WTC11 (cell line): ENCODE results near the gene YKT6. TPM values are rescaled to one million over a fixed set of nuclear protein-coding genes. Genes with fewer than 3 reads are reported as not detected.

ENCODE experiments used
- ATAC-seq: fragments of 200-7000 bp; cut with Tn5 transposase; 2 replicates; pipeline ENCODE4 v1.10.0; 2021; ENCODE audit warnings: mild to moderate bottlenecking, moderate library complexity
- CTCF ChIA-PET: fragments of 300-600 bp; sonication (Branson Sonifier 250); formaldehyde crosslinking; loops from one replicate; lab custom pipeline; 2021; ENCODE audit warnings: antibody characterized with exemption; lab: Charles Lee
- POLR2A ChIA-PET: fragments of 350-600 bp; sonication (Branson Sonifier 250); formaldehyde crosslinking; loops from one replicate; lab custom pipeline; 2021; ENCODE audit warnings: antibody characterized with exemption; lab: Charles Lee
- DNase-seq: peaks from one replicate; pipeline ENCODE4 v3.0.0; 2021; ENCODE audit warnings: low spot score
- H3K27ac Mint-ChIP-seq: 2 replicates; pipeline ENCODE4 v1.8.0; 2021; ENCODE audit warnings: mixed read lengths
- H3K27me3 Mint-ChIP-seq: 2 replicates; pipeline ENCODE4 v1.8.0; 2021; ENCODE audit warnings: low read depth, mild to moderate bottlenecking, moderate library complexity, mixed read lengths
- H3K36me3 Mint-ChIP-seq: 2 replicates; pipeline ENCODE4 v1.8.0; 2021; ENCODE audit warnings: mixed read lengths
- H3K4me1 Mint-ChIP-seq: 2 replicates; pipeline ENCODE4 v1.8.0; 2022; ENCODE audit warnings: mixed read lengths
- H3K4me3 Mint-ChIP-seq: 2 replicates; pipeline ENCODE4 v1.8.0; 2021; ENCODE audit warnings: mild to moderate bottlenecking, moderate library complexity, mixed read lengths
- H3K9me3 Mint-ChIP-seq: 2 replicates; pipeline ENCODE4 v1.8.0; 2021; ENCODE audit warnings: mixed read lengths
- ATF1 ChIP-seq: sonication (generic); formaldehyde crosslinking; IDR thresholded peaks from 2 replicates; pipeline ENCODE4 v1.8.1; 2023; ENCODE audit warnings: mild to moderate bottlenecking, moderate library complexity, missing genetic modification reagents
- CBFB ChIP-seq: sonication (generic); formaldehyde crosslinking; IDR thresholded peaks from 2 replicates; pipeline ENCODE4 v1.8.1; 2022; ENCODE audit warnings: mild to moderate bottlenecking, low read depth, missing genetic modification reagents
- CREB1 ChIP-seq: sonication (generic); formaldehyde crosslinking; IDR thresholded peaks from 2 replicates; pipeline ENCODE4 v1.8.0; 2023; ENCODE audit warnings: mild to moderate bottlenecking, missing genetic modification reagents
- EMX1 ChIP-seq: fragments of 250-450 bp; sonication (Bioruptor Pico); IDR thresholded peaks from 2 replicates; pipeline ENCODE4 v1.8.0; 2021; ENCODE audit warnings: mild to moderate bottlenecking
- ETV6 ChIP-seq: sonication (generic); formaldehyde crosslinking; IDR thresholded peaks from 2 replicates; pipeline ENCODE4 v1.8.1; 2022; ENCODE audit warnings: mild to moderate bottlenecking, missing genetic modification reagents
- FOXP1 ChIP-seq: sonication (generic); formaldehyde crosslinking; IDR thresholded peaks from 2 replicates; pipeline ENCODE4 v1.8.0; 2022; ENCODE audit warnings: missing genetic modification reagents, mild to moderate bottlenecking, moderate library complexity, borderline replicate concordance
- JUN ChIP-seq: sonication (generic); formaldehyde crosslinking; IDR thresholded peaks from 2 replicates; pipeline ENCODE4 v1.8.0; 2023; ENCODE audit warnings: mild to moderate bottlenecking, missing genetic modification reagents
- OVOL2 ChIP-seq: fragments of 250-450 bp; sonication (Bioruptor Pico); IDR thresholded peaks from 2 replicates; pipeline ENCODE4 v1.9.0; 2021; ENCODE audit warnings: mild to moderate bottlenecking, borderline replicate concordance
- ZBTB21 ChIP-seq: sonication (generic); formaldehyde crosslinking; IDR thresholded peaks from 2 replicates; pipeline ENCODE4 v1.8.1; 2023; ENCODE audit warnings: mild to moderate bottlenecking, missing genetic modification reagents, borderline replicate concordance
- ZBTB43 ChIP-seq: sonication (generic); formaldehyde crosslinking; IDR thresholded peaks from 2 replicates; pipeline ENCODE4 v1.8.1; 2023; ENCODE audit warnings: mild to moderate bottlenecking, missing genetic modification reagents
- ZNF219 ChIP-seq: sonication (generic); formaldehyde crosslinking; IDR thresholded peaks from 2 replicates; pipeline ENCODE4 v1.8.0; 2023; ENCODE audit warnings: missing genetic modification reagents, mild to moderate bottlenecking, borderline replicate concordance
- ZNF232 ChIP-seq: sonication (generic); formaldehyde crosslinking; IDR thresholded peaks from 2 replicates; pipeline ENCODE4 v1.8.0; 2022; ENCODE audit warnings: mild to moderate bottlenecking, missing genetic modification reagents
- total RNA-seq: library from RNA; stranded (reverse); gene quantifications from 3 replicates; pipeline ENCODE4 v1.2.3, GENCODE V29; 2021
- TF ChIP-seq, protein P1 (sequence below): fragments of 250-450 bp; sonication (Bioruptor Pico); IDR thresholded peaks from 2 replicates; pipeline ENCODE4 v2.1.2; 2022; ENCODE audit warnings: mild to moderate bottlenecking, moderate library complexity
- TF ChIP-seq, protein P2 (sequence below): sonication (generic); formaldehyde crosslinking; IDR thresholded peaks from 2 replicates; pipeline ENCODE4 v1.8.1; 2022; ENCODE audit warnings: mild to moderate bottlenecking, moderate library complexity, missing genetic modification reagents
- TF ChIP-seq, protein P3 (sequence below): sonication (generic); formaldehyde crosslinking; IDR thresholded peaks from 2 replicates; pipeline ENCODE4 v1.8.1; 2023; ENCODE audit warnings: mild to moderate bottlenecking, missing genetic modification reagents, borderline replicate concordance
- TF ChIP-seq, protein P4 (sequence below): sonication (generic); formaldehyde crosslinking; IDR thresholded peaks from 2 replicates; pipeline ENCODE4 v1.8.0; 2022; ENCODE audit warnings: mild to moderate bottlenecking, missing genetic modification reagents
- TF ChIP-seq, protein P5 (sequence below): fragments of 250-450 bp; sonication (Bioruptor Pico); IDR thresholded peaks from 2 replicates; pipeline ENCODE4 v1.9.0; 2021; ENCODE audit warnings: mild to moderate bottlenecking

Gene YKT6
- total RNA-seq, 1 experiment from 2014 or later = 102 TPM

DNA sequence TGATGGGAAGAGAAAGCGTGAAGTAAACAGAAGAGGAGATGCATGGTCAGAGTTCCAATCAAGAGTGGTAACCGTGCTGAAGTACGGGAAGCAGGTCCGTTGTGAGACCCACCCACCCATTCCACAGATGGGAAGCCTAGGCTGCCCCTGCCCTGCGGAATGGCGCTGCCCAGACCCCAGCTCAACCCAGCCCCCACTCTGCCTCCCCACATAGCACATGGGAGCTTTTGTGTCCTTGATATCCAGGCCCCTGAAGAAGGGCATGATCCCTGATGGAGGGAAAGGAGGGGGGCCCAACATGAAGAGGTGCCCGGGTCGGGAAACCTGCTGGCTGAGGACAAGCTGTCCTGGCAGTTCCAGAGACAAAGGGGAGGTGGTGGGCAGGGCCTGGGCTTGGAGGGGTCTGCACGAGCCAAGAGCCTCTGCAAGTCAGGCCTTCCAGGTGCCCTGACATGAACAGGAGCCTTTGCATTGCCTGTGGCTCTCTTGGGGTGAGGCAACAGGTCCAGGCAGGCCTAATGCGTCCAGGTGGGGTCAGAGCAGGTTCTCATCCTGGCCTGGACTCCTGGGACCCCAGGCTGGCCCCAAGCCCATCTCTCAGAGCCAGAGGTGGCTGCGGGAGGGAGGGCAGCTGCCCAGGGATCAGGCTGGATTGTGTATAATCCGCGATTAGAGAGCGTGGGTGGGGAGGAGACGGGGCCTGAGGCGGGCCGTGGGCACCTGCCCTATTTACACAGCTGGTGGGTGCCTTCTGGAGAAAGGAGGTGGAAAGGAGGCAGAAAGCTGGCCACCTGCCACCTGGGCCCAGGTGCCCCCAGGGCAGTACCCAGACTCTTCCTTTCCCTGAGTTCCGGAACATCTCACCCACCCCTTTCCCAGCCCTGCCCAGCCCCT is 23.5 kb downstream of the YKT6 start (continued):
- TF ChIP-seq, protein P1, sequence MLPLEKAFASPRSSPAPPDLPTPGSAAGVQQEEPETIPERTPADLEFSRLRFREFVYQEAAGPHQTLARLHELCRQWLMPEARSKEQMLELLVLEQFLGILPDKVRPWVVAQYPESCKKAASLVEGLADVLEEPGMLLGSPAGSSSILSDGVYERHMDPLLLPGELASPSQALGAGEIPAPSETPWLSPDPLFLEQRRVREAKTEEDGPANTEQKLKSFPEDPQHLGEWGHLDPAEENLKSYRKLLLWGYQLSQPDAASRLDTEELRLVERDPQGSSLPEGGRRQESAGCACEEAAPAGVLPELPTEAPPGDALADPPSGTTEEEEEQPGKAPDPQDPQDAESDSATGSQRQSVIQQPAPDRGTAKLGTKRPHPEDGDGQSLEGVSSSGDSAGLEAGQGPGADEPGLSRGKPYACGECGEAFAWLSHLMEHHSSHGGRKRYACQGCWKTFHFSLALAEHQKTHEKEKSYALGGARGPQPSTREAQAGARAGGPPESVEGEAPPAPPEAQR = no peak
- TF ChIP-seq, protein P2, sequence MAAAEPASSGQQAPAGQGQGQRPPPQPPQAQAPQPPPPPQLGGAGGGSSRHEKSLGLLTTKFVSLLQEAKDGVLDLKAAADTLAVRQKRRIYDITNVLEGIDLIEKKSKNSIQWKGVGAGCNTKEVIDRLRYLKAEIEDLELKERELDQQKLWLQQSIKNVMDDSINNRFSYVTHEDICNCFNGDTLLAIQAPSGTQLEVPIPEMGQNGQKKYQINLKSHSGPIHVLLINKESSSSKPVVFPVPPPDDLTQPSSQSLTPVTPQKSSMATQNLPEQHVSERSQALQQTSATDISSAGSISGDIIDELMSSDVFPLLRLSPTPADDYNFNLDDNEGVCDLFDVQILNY (CRISPR knock-in tag) = no peak
- TF ChIP-seq, protein P3, sequence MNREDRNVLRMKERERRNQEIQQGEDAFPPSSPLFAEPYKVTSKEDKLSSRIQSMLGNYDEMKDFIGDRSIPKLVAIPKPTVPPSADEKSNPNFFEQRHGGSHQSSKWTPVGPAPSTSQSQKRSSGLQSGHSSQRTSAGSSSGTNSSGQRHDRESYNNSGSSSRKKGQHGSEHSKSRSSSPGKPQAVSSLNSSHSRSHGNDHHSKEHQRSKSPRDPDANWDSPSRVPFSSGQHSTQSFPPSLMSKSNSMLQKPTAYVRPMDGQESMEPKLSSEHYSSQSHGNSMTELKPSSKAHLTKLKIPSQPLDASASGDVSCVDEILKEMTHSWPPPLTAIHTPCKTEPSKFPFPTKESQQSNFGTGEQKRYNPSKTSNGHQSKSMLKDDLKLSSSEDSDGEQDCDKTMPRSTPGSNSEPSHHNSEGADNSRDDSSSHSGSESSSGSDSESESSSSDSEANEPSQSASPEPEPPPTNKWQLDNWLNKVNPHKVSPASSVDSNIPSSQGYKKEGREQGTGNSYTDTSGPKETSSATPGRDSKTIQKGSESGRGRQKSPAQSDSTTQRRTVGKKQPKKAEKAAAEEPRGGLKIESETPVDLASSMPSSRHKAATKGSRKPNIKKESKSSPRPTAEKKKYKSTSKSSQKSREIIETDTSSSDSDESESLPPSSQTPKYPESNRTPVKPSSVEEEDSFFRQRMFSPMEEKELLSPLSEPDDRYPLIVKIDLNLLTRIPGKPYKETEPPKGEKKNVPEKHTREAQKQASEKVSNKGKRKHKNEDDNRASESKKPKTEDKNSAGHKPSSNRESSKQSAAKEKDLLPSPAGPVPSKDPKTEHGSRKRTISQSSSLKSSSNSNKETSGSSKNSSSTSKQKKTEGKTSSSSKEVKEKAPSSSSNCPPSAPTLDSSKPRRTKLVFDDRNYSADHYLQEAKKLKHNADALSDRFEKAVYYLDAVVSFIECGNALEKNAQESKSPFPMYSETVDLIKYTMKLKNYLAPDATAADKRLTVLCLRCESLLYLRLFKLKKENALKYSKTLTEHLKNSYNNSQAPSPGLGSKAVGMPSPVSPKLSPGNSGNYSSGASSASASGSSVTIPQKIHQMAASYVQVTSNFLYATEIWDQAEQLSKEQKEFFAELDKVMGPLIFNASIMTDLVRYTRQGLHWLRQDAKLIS (CRISPR knock-in tag) = no peak
- no peak for TF ChIP-seq OVOL2 (CRISPR knock-in tag)

- H3K4me3 Mint-ChIP-seq = no peak overlapping the region
- H3K27ac Mint-ChIP-seq = no peak overlapping the region
- ATAC-seq (no peak), DNase-seq (no peak)
- no peaks in the 10 kb centered on the region for H3K9me3 Mint-ChIP-seq
- H3K4me1 Mint-ChIP-seq = peaks cover 10% of the 10 kb centered on the region
- ChIA-PET POLR2A (no interaction called here), CTCF (interaction anchor here (1.1 to 1.9 kb wide), 2 partner anchors 16 to 124 kb away, joined by 4 to 11 read pairs; no protein-coding TSS in a partner anchor)
- no peaks in the 10 kb centered on the region for H3K36me3 Mint-ChIP-seq
- no peaks in the 10 kb centered on the region for H3K27me3 Mint-ChIP-seq
- TF ChIP-seq ZNF232 (no peak), ZBTB21 (no peak), ETV6 (CRISPR knock-in tag) (no peak), CBFB (CRISPR knock-in tag) (no peak), OVOL2 (CRISPR knock-in tag) (no peak), FOXP1 (CRISPR knock-in tag) (no peak), JUN (CRISPR knock-in tag) (no peak), ATF1 (CRISPR knock-in tag) (no peak), ZNF219 (CRISPR knock-in tag) (no peak), CREB1 (CRISPR knock-in tag) (no peak), ZBTB43 (no peak), EMX1 (CRISPR knock-in tag) (no peak)
- TF ChIP-seq, protein P4, sequence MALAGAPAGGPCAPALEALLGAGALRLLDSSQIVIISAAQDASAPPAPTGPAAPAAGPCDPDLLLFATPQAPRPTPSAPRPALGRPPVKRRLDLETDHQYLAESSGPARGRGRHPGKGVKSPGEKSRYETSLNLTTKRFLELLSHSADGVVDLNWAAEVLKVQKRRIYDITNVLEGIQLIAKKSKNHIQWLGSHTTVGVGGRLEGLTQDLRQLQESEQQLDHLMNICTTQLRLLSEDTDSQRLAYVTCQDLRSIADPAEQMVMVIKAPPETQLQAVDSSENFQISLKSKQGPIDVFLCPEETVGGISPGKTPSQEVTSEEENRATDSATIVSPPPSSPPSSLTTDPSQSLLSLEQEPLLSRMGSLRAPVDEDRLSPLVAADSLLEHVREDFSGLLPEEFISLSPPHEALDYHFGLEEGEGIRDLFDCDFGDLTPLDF (CRISPR knock-in tag) = no peak
- TF ChIP-seq, protein P2 (CRISPR knock-in tag) = no peak
- TF ChIP-seq, protein P5, sequence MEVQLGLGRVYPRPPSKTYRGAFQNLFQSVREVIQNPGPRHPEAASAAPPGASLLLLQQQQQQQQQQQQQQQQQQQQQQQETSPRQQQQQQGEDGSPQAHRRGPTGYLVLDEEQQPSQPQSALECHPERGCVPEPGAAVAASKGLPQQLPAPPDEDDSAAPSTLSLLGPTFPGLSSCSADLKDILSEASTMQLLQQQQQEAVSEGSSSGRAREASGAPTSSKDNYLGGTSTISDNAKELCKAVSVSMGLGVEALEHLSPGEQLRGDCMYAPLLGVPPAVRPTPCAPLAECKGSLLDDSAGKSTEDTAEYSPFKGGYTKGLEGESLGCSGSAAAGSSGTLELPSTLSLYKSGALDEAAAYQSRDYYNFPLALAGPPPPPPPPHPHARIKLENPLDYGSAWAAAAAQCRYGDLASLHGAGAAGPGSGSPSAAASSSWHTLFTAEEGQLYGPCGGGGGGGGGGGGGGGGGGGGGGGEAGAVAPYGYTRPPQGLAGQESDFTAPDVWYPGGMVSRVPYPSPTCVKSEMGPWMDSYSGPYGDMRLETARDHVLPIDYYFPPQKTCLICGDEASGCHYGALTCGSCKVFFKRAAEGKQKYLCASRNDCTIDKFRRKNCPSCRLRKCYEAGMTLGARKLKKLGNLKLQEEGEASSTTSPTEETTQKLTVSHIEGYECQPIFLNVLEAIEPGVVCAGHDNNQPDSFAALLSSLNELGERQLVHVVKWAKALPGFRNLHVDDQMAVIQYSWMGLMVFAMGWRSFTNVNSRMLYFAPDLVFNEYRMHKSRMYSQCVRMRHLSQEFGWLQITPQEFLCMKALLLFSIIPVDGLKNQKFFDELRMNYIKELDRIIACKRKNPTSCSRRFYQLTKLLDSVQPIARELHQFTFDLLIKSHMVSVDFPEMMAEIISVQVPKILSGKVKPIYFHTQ (CRISPR knock-in tag) = no peak
These were observed 24.3 kb downstream of the YKT6 start for GRCh38 chr7:44224974-44225565.
